Natural killer cell (primary cell): Measurements from ENCODE around the gene UTP11. TPM values are rescaled to one million over a fixed set of nuclear protein-coding genes. Genes with fewer than 3 reads are reported as not detected.
A peak's percentile ranks its signal among the peaks of the same experiment; 100 is the strongest.

Experiments
- ATAC-seq, 3 donors: fragments of 150-1000 bp in 2 of 3; fragments of 200-7000 bp in 1 of 3; cut with Tn5 transposase; 1 replicate in 1 of 3; 2 replicates in 2 of 3; pipeline ENCODE4 v1.10.0; 2021; ENCODE audit warnings: mild to moderate bottlenecking in 2 of 3, moderate library complexity in 2 of 3
- DNase-seq, 2 donors: peaks; one replicate each; pipeline versions ENCODE4 v3.0.0 to v3.0.0-alpha.2; 2013 to 2021; ENCODE audit warnings: mixed read lengths in 1 of 2
- H3K27ac ChIP-seq: one replicate; pipeline ENCODE4 v1.5.1; 2013; ENCODE audit warnings: mild to moderate bottlenecking, low read length
- H3K27me3 ChIP-seq: one replicate; pipeline ENCODE4 v1.6.1; 2013; ENCODE audit warnings: low read length; ENCODE audit not compliant: control insufficient read depth, insufficient read depth
- H3K36me3 ChIP-seq: one replicate; pipeline ENCODE4 v1.6.1; 2013; ENCODE audit warnings: low read length; ENCODE audit not compliant: control insufficient read depth, insufficient read depth
- H3K4me1 ChIP-seq: one replicate; pipeline ENCODE4 v1.6.1; 2013; ENCODE audit warnings: low read length; ENCODE audit not compliant: control insufficient read depth, insufficient read depth
- H3K4me3 ChIP-seq: one replicate; pipeline ENCODE4 v1.5.1; 2013; ENCODE audit warnings: low read length
- H3K9me3 ChIP-seq: one replicate; pipeline ENCODE4 v1.6.1; 2013; ENCODE audit warnings: low read length; ENCODE audit not compliant: control insufficient read depth, insufficient read depth
- H3K27ac Mint-ChIP-seq, 2 donors: one replicate each; pipeline ENCODE4 v1.8.0; 2022; ENCODE audit warnings: mild to moderate bottlenecking in 2 of 2, mixed read lengths in 2 of 2, moderate library complexity in 1 of 2
- H3K27me3 Mint-ChIP-seq, 2 donors: one replicate each; pipeline ENCODE4 v1.8.0; 2022; ENCODE audit warnings: low read depth in 2 of 2, mixed read lengths in 2 of 2
- H3K36me3 Mint-ChIP-seq: one replicate; pipeline ENCODE4 v1.8.0; 2022; ENCODE audit warnings: mixed read lengths
- H3K4me1 Mint-ChIP-seq, 2 donors: one replicate each; pipeline ENCODE4 v1.8.0; 2022; ENCODE audit warnings: mixed read lengths in 2 of 2
- H3K4me3 Mint-ChIP-seq: one replicate; pipeline ENCODE4 v1.8.0; 2022; ENCODE audit warnings: mild to moderate bottlenecking, moderate library complexity, mixed read lengths
- H3K9me3 Mint-ChIP-seq, 2 donors: one replicate each; pipeline ENCODE4 v1.8.0; 2022; ENCODE audit warnings: mixed read lengths in 2 of 2
- CTCF ChIP-seq: fragments of 200-600 bp; IDR thresholded peaks from one replicate; pipeline ENCODE4 v1.8.0; 2022; ENCODE audit warnings: antibody characterized with exemption
- WGBS: methylation state at CpG from one replicate; pipeline ENCODE4 v1.1.7; 2013; ENCODE audit warnings: missing lambda C conversion rate; ENCODE audit not compliant: insufficient coverage; 5-methylcytosine and 5-hydroxymethylcytosine counted together
- intact Hi-C: fragments of 100-400 bp; cut with micrococcal nuclease; formaldehyde crosslinking; loops from one replicate; pipeline ENCODE4 v1.14.2; 2022
- total RNA-seq, 4 donors: library from RNA; stranded (reverse); fragments of 120-200 nt in 1 of 4; gene quantifications; one replicate each; pipeline versions ENCODE4 v1.2.3 to v1.2.4, GENCODE V29; 2013 to 2022

UTP11 gene
- total RNA-seq, 3 donors from 2014 or later (not counting 1 experiment from before 2014, with no cell fraction given) = 13.4 to 20.7 (median 19.2) TPM

GRCh38 chr1:38051079-38051543 lies 38.6 kb downstream of the UTP11 start:
- H3K4me1 Mint-ChIP-seq = peaks cover 8 to 19% of the 10 kb centered on the region in 2 donors
- H3K4me3 ChIP-seq = no peak overlapping the region
- 87% methylated on average over 9 of the region's 9 CpGs for WGBS
- no peaks in the 10 kb centered on the region for H3K36me3 Mint-ChIP-seq
- peaks cover 10 to 13% of the 10 kb centered on the region in 2 donors for H3K27me3 Mint-ChIP-seq
- H3K27ac ChIP-seq = no peak overlapping the region
- no peak for ATAC-seq
- H3K4me1 ChIP-seq = peaks cover 11% of the 10 kb centered on the region
- no peaks in the 10 kb centered on the region for H3K36me3 ChIP-seq
- H3K27me3 ChIP-seq = no peaks in the 10 kb centered on the region
- H3K9me3 Mint-ChIP-seq = no peaks in the 10 kb centered on the region
- H3K9me3 ChIP-seq = no peaks in the 10 kb centered on the region
- no peak for DNase-seq
- intact Hi-C loops = no loop called here
- no peak for TF ChIP-seq CTCF
- H3K4me3 Mint-ChIP-seq = no peak overlapping the region
- H3K27ac Mint-ChIP-seq = no peak overlapping the region

- H3K4me1 ChIP-seq = peaks cover 6% of the 10 kb centered on the region
- no peak overlapping the region for H3K27ac ChIP-seq
- no peak for TF ChIP-seq CTCF
- intact Hi-C loops = no loop called here
- H3K9me3 ChIP-seq = no peaks in the 10 kb centered on the region
- Mint-ChIP-seq H3K27ac (peak overlapping the region in 1 of 2 donors; percentile 22), H3K4me3 (no peak overlapping the region), H3K4me1 (peaks cover 8 to 14% of the 10 kb centered on the region in 2 donors), H3K27me3 (peaks cover 10 to 13% of the 10 kb centered on the region in 2 donors), H3K36me3 (no peaks in the 10 kb centered on the region), H3K9me3 (no peaks in the 10 kb centered on the region)
- H3K27me3 ChIP-seq = no peaks in the 10 kb centered on the region
- no peaks in the 10 kb centered on the region for H3K36me3 ChIP-seq
- no peak overlapping the region for H3K4me3 ChIP-seq
- ATAC-seq = peak; percentile 41 to 82 (median 55)
- DNase-seq = peak in 1 of 2 donors; percentile 45
- WGBS = 11% methylated on average over 2 of the region's 3 CpGs
These were observed 40.3 kb downstream of the UTP11 start for GRCh38 chr1:38052750-38053415.

GRCh38 chr1:38053416-38054091 lies 41.0 kb downstream of the UTP11 start:
- Mint-ChIP-seq H3K36me3 (no peaks in the 10 kb centered on the region), H3K27ac (no peak overlapping the region), H3K9me3 (no peaks in the 10 kb centered on the region), H3K4me1 (peaks cover 8 to 14% of the 10 kb centered on the region in 2 donors), H3K27me3 (peaks cover 10 to 16% of the 10 kb centered on the region in 2 donors), H3K4me3 (no peak overlapping the region)
- intact Hi-C loops = no loop called here
- WGBS = 76% methylated on average over 5 of the region's 7 CpGs
- no peak for DNase-seq
- no peaks in the 10 kb centered on the region for H3K9me3 ChIP-seq
- peak in 1 of 3 donors; percentile 16 for ATAC-seq
- peaks cover 6% of the 10 kb centered on the region for H3K4me1 ChIP-seq
- TF ChIP-seq CTCF = no peak
- no peaks in the 10 kb centered on the region for H3K27me3 ChIP-seq
- no peaks in the 10 kb centered on the region for H3K36me3 ChIP-seq
- no peak overlapping the region for H3K27ac ChIP-seq
- no peak overlapping the region for H3K4me3 ChIP-seq
